Osteoblast (primary cell): ENCODE data around the gene CUEDC2. TPM values are rescaled to one million over a fixed set of nuclear protein-coding genes. Genes with fewer than 3 reads are reported as not detected.

Experiments
- DNase-seq: peaks from one replicate; pipeline ENCODE4 v3.0.0; 2011; ENCODE audit warnings: low spot score, mixed read lengths; ENCODE audit not compliant: insufficient read length; ENCODE audit errors: missing footprints
- H2AFZ ChIP-seq: 2 replicates; pipeline ENCODE4 v1.6.0; 2011; ENCODE audit warnings: mild to moderate bottlenecking, low read length
- H3K27ac ChIP-seq: 2 replicates; pipeline ENCODE4 v1.5.1; 2011; ENCODE audit warnings: mild to moderate bottlenecking, low read depth, low read length, moderate library complexity
- H3K27me3 ChIP-seq: 2 replicates; pipeline ENCODE4 v1.6.0; 2012; ENCODE audit warnings: mild to moderate bottlenecking, control low read depth, inconsistent platforms, low read length, moderate library complexity; ENCODE audit not compliant: insufficient read depth
- H3K36me3 ChIP-seq: 2 replicates; pipeline ENCODE4 v1.5.1; 2011; ENCODE audit warnings: mild to moderate bottlenecking, low read length, control low read depth, moderate library complexity; ENCODE audit not compliant: insufficient read depth
- H3K4me1 ChIP-seq: 2 replicates; pipeline ENCODE4 v1.5.1; 2011; ENCODE audit warnings: mild to moderate bottlenecking, low read length, control low read depth, moderate library complexity; ENCODE audit not compliant: insufficient read depth
- H3K4me2 ChIP-seq: 2 replicates; pipeline ENCODE4 v1.6.0; 2011; ENCODE audit warnings: mild to moderate bottlenecking, low read length; ENCODE audit not compliant: insufficient read depth
- H3K4me3 ChIP-seq: fragments of 200-600 bp; sonication (generic); 3 replicates; pipeline ENCODE4 v1.5.1; 2012; ENCODE audit warnings: mild to moderate bottlenecking, low read length, inconsistent platforms; ENCODE audit not compliant: insufficient read depth
- H3K79me2 ChIP-seq: 2 replicates; pipeline ENCODE4 v1.6.0; 2012; ENCODE audit warnings: mild to moderate bottlenecking, low read length, control low read depth, inconsistent platforms; ENCODE audit not compliant: insufficient read depth
- H3K9me3 ChIP-seq: 2 replicates; pipeline ENCODE4 v1.5.1; 2011; ENCODE audit warnings: low read depth, low read length, control low read depth
- H4K20me1 ChIP-seq: 2 replicates; pipeline ENCODE4 v1.6.0; 2012; ENCODE audit warnings: mild to moderate bottlenecking, low read length, control low read depth; ENCODE audit not compliant: insufficient read depth
- total RNA-seq: library from RNA; depleted of rRNA; stranded (reverse); fragments of >200 nt; gene quantifications from 2 replicates; pipeline ENCODE4 v1.2.3, GENCODE V29; 2012
- TF ChIP-seq, protein P1 (sequence below): IDR thresholded peaks from 2 replicates; pipeline ENCODE4 v1.5.1; 2011; ENCODE audit warnings: mild to moderate bottlenecking, low read depth, low read length, moderate library complexity; ENCODE audit errors: extremely low read depth

Gene CUEDC2
- total RNA-seq, 1 donor = 46.7 TPM

DNA sequence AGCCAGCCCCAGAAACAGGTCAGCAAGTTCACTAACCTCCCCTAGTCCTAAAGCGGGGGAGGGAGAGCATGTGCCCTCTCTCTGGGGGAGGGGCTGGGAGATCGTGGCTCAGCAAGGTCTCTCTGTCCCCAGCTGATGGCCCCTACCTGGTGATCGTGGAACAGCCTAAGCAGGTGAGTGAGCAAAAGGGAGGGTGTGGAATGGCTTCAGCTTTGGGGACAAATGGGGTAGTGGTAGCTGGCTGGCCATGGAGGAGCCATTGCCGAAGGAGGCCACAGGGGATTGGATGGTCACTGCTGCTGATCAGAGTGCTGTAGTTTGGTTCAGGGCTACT is 36.1 kb downstream of the CUEDC2 start:
- Histone ChIP-seq H3K4me1 (peaks cover 18% of the 10 kb centered on the region), H3K79me2 (peaks cover 13% of the 10 kb centered on the region), H3K27ac (peak overlapping the region; percentile 95), H2AFZ (no peak overlapping the region), H3K4me2 (peak overlapping the region; percentile 95), H3K27me3 (no peaks in the 10 kb centered on the region), H4K20me1 (no peaks in the 10 kb centered on the region), H3K36me3 (peaks cover 26% of the 10 kb centered on the region), H3K4me3 (peak overlapping the region; percentile 88), H3K9me3 (no peaks in the 10 kb centered on the region)
- TF ChIP-seq, protein P1, sequence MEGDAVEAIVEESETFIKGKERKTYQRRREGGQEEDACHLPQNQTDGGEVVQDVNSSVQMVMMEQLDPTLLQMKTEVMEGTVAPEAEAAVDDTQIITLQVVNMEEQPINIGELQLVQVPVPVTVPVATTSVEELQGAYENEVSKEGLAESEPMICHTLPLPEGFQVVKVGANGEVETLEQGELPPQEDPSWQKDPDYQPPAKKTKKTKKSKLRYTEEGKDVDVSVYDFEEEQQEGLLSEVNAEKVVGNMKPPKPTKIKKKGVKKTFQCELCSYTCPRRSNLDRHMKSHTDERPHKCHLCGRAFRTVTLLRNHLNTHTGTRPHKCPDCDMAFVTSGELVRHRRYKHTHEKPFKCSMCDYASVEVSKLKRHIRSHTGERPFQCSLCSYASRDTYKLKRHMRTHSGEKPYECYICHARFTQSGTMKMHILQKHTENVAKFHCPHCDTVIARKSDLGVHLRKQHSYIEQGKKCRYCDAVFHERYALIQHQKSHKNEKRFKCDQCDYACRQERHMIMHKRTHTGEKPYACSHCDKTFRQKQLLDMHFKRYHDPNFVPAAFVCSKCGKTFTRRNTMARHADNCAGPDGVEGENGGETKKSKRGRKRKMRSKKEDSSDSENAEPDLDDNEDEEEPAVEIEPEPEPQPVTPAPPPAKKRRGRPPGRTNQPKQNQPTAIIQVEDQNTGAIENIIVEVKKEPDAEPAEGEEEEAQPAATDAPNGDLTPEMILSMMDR = no peak
- DNase-seq = peak; percentile 54

GRCh38 chr10:102395400-102396316 is 36.7 kb downstream of the CUEDC2 start, which contains the start of gene NFKB2:
Gene NFKB2, plus strand, starts transcription at chr10:102395705. Its CDS starts 255 bp downstream, at chr10:102395960.
- Histone ChIP-seq H3K9me3 (no peaks in the 10 kb centered on the region), H3K36me3 (peaks cover 20% of the 10 kb centered on the region), H3K27me3 (no peaks in the 10 kb centered on the region), H3K4me3 (peak within 1 kb of the TSS; percentile 88), H3K4me2 (peak within 1 kb of the TSS; percentile 95), H3K4me1 (peaks cover 18% of the 10 kb centered on the region), H2AFZ (peak within 1 kb of the TSS; percentile 81), H4K20me1 (no peaks in the 10 kb centered on the region), H3K27ac (peak within 1 kb of the TSS; percentile 95), H3K79me2 (peaks cover 13% of the 10 kb centered on the region)
- DNase-seq = peak; percentile 99
- TF ChIP-seq, protein P1 = no peak

- Histone ChIP-seq H3K36me3 (peaks cover 13% of the 10 kb centered on the region), H3K4me1 (peaks cover 18% of the 10 kb centered on the region), H3K27ac (peak overlapping the region; percentile 95), H3K9me3 (no peaks in the 10 kb centered on the region), H2AFZ (peak overlapping the region; percentile 81), H3K4me2 (peak overlapping the region; percentile 95), H3K79me2 (peaks cover 13% of the 10 kb centered on the region), H3K27me3 (no peaks in the 10 kb centered on the region), H3K4me3 (peak overlapping the region; percentile 88), H4K20me1 (no peaks in the 10 kb centered on the region)
- peak; percentile 88 for DNase-seq
- TF ChIP-seq, protein P1 = no peak
Observed at GRCh38 chr10:102394801-102395399, 37.5 kb downstream of the CUEDC2 start.
